GM18499 (cell line): ENCODE measurements around the gene SAFB.

ENCODE experiments used
- ATAC-seq: cut with Tn5 transposase; IDR thresholded peaks from one replicate; pipeline ENCODE4 v1.9.1; 2021; ENCODE audit warnings: moderate number of reproducible peaks; ENCODE audit not compliant: insufficient read depth, unreplicated experiment

The SAFB gene

DNA sequence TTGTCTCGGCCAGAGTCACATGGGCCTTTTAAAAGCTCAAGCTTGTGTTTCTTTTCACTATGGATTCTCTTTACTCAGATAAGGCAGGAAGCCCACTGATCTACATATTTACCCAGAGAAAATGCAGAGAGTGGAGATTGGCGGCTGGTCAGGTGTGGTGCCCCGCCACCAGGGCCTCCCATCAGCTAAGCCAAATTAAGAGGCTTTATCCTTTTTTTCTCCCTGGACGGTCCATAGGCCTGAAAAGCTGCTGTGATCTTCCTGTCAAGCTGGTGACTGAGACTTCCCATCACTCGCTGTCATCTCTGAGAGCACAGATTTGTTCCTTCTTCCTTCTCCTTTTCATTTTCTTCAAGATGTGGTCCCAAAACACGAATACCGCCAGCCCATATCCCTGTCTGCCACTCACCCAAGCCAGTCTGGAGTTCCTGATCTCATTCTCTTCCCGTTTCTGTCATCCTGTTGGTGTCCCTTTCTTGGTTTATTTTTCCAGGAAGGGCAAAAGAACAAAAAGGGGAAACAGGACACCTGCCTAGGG lies 1.9 kb downstream of the SAFB start:
- no peak for ATAC-seq

DNA sequence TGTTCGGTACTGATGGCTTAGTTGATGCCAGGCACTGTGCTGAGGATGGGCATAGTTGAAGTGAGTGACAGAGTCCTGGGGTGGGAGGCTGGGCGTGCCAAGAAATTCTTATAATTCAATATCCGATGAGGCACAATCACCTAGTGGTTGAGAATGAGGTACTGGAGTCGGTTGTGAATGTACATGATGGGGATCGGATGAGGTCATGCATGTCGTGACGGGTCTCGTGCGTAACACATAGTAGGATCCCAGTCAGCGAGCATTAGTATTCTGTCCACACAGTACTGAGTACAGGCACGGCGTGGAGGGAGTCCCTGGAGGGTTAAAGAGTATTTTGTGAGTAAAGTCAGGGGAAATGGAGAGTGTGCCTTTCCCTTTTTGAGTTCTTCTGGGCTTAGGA lies 2.8 kb downstream of the SAFB start:
- no peak for ATAC-seq

DNA sequence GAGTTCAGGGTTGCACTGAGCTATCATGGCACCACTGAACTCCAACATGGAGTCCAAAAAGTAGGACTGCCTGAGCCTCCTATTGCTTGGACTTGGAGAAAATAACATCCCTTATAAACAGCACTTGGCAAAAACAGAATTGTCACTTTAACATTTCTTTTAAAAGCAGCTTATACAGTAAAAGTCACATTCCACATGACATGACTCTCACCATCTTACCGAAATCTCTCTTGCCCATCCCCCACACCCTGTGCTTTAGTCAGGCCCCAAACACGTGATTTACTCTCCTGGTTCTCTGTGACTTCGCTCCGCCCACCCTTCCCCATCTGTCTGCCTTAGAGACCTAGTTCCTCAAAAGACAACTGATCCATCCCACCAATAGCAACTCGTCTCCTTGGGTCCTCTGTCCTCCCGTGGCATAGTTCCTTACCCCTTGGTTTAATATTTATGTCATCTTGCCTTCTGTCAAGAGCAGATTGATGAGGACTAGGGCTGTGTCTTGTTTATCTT lies 4.6 kb downstream of the SAFB start:
- ATAC-seq, result no peak

DNA sequence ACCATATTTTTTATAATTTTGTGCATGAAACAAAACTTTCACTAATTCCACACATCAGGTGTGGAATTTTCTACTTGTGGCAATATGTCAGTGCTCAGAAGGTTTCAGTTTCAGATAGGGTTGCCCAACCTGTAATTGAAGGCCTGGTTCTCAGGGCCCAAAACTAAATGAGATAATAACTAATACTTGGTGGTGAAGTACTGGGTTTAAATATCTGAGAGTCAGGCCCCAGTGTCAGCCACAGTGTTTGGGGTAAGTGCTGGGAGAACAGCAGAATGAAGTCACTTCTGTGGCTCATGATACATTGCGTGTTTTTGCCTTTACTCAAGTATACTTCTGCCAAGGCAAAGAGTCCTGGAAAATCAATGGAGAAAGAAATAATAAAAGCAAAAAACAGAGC lies 5.6 kb downstream of the SAFB start:
- ATAC-seq, result no peak

DNA sequence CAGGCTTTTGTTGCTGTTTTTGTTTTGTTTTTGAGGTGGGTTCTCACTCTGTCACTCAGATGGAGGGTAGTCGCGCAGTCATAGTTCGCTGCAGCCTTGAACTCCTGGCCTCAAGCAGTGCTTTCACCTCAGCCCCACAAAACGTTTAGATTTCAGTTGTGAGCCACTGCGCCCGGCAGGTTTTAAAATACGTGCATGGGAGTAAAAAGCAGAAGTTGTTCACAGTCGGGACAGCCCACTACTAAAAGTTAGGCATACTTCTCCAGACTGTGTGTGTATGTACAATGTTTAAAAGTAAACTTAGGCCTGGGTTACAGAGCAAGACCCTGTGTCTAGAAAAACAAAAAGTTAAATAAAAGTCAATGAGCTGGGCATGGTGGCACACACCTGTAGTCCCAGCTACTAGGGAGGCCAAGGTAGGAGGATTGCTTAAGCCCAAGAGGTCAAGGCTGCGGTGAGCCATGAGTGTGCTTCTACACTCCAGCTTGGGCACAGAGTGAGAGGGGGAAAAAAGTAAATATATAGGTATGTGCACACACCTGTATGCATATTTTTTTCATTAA lies 6.1 kb downstream of the SAFB start:
- ATAC-seq, result no peak

DNA sequence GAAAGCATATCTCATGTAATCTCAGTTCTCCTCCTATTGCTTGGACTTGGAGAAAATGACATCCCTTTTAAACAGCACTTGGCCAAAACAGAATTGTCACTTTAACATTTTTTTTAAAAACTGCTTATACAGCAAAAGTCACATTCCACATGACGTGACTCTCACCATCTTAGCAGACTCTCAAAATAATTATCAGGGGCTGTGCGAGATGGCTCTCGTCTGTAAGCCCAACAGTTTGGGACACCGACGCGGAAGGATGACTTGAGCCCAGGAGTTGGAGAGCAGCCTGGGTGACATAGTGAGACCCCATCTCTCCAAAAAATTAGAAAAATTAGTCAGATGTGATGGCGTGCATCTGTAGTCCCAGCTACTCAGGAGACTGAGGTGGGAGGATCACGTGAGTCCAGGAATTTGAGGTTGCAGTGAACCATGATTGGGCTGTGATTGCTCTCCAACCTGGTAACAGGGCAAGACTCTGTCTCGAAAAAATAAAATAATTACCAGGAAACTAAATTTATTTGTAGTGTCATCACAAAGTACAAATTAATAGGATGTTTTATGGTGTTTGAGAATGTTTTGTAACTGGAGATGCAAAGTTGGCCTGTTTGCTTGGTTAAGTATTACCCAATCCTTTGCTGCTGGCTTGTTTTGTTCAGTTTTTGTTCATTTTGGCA lies 8.8 kb downstream of the SAFB start:
- ATAC-seq, result no peak

DNA sequence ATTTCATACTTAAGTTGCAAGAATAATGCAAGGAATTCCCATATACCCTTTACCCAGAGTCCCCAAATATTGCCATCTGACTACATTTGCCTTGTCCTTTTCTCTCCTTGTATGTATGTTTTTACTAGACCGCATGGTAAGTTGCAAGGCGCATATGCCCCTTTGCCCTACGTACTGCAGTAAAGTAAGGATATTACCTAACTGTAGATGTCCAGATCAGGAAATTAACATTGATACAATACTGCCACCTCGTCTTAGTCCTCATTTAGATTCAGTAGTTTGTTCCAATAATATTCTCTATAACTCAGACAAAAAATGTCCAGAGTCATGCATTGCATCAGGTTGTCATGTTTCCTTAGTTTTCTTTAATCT lies 9.3 kb downstream of the SAFB start:
- ATAC-seq, result no peak

DNA sequence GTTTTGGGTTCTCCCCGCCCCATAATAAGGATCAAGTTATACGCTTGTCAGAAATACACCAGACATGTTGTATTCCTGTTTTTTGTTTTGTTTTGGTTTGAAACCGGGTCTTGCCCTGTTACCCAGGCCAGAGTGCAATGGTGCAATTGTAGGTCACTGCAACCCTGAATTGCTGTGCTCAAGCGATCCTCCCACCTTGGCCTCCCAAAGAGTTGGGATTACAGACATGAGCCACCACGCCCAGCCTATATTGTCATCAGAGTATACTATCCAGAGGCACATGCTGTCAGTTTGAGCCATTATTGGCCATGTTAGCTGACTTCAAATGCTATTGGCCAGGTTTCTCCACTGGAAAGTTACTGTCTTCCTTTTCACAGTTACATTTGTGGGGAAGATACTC lies 9.8 kb downstream of the SAFB start:
- ATAC-seq, result no peak

DNA sequence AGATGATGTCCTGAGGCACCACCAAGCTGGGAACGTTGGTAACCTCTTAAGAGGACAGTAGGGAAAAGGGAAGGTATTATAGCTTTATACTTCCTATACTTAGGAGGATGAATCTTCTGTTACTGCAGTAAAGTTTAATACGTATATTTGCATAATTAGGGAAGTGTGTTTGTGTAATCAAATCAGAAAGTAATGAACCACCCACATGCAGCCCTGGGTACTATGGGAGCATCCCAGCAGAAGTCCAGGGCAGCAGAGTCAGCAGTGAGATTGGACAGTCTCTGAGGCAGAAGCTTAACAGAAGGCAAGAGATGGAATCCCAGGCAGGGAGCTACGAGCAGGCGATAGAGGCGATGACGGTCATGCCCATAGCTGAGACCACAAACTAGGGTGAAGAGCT lies 12.5 kb downstream of the SAFB start:
- ATAC-seq, result no peak

DNA sequence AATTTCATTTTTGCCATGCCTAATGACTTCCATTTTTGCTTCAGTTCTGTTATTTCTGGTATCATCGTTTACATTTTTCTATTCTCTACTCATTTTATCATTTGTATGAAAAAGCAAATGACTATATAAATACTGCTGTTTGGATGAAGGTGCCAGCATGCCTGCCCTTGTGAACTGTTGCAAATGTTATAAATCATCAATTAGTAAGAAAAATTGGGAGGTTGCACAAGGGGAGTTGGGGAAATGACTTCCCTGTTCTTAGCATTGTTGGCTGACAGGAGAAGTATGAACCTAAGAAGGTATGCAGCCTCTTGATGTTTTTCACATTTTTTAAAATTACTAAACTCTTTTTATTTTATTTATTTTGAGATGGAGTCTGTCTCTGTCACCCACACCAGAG lies 15.1 kb downstream of the SAFB start:
- ATAC-seq, result no peak

DNA sequence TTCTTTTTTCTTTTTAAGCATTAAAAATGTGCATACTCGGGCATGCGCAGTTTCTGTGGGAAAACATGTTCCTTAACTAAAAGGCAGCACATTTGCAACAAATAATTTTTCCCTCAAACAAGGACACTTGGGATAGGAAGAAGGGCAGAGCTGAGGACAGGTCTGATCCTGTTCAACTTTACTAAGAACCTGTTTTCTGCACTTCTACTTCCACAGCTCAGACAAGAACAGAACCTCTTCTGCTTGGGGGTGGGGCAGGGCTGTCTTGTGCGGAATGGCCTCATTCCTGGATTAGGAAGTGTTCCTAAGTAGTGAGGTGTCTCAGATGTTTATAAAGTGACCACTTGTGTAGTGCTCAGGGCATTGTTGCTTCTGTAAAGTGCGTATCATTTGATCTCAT lies 18.3 kb downstream of the SAFB start:
- no peak for ATAC-seq

DNA sequence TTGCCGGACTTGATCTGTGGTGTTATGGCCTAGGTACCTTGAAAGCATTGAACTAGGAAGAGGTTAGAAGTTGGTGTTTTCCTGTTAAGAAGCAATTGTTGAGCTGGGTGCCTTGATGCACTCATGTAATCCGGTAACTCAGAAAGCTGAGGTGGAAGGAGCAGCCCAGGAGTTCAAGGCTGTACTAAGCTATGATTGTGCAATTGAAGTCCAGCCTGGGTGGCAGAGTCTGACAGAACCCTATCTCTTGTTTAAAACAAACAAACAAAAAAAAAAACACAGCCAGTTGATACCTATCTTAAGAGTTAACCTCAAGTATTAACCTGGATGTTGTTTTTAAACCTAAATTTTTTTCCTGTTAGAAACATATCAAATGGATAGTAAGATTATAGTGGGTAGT lies 19.3 kb downstream of the SAFB start:
- ATAC-seq, result no peak

DNA sequence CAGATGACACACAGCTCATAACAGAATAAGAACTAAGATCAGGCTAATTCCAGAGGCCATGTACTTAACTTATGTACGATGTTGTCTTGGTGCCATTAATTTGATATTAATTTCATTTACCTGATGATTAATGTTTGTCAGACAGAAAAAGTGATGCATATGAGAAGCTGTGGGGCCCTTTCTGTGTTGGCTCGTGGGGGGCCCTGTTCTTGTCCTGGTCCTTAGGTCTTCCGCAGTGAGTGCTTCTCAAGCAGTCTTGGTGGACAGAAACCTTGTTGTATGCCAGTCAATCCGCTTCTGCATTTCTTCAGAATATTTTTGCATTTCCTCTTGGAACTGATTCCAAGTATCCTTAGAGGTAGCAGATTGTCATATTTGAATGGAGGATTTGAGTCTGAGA lies 20.2 kb downstream of the SAFB start:
- no peak for ATAC-seq

DNA sequence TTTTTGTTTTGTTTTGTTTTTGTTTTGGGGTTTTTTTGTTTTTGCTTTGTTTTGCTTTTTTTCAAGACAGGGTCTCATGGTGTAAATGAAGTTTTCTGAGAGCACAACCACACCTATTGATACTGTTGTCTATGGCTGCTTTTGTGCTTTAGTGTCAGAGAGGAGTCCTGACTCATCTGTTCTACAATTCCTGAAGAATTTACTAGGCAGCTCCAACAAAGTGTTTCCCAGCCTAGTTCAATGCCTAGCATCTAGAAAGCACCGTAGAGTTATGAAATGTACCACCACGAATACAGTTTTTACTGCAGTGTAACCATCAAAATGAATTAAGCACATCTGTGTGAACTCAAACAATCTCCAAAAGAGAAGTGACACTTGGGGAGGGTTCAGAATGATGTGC lies 21.2 kb downstream of the SAFB start:
- ATAC-seq, result no peak

DNA sequence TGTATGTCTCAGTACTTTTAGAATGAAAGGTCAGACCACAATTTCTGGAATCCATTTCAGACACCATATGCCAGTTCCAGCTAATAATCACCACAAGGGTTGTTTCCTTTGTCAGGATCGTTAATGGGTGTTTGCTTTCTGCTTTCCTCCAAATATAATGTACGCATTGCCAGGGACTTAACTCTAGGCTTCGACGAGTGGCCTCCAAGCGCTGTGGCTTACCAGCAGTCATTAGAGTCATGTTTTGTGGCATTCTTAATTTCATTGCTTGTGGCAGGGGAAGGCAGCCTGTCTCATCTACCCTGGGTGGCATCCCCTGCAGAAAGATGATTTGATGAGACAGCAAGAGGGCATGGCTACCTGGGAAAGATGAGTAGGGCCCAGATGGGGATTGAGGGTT lies 22.5 kb downstream of the SAFB start:
- ATAC-seq, result no peak

DNA sequence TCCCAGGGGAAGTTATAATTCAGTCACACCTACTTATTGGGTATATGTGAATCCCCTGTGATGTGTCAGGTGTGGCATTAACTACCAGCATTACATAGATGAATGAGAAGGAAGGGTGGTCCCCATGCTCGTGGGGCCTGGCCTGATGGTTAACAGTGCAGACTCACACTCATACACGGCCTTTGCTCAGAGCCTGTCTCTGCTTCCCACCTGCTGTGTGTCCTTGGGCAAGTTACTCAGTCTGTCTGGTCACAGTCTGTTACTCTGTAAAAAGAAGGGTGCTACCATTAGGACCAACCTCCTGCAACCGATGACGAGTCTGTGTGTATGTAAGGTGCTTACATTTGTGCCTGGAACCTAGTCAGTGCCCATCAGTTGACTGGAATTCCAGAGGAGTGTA lies 23.8 kb downstream of the SAFB start:
- ATAC-seq, result no peak

DNA sequence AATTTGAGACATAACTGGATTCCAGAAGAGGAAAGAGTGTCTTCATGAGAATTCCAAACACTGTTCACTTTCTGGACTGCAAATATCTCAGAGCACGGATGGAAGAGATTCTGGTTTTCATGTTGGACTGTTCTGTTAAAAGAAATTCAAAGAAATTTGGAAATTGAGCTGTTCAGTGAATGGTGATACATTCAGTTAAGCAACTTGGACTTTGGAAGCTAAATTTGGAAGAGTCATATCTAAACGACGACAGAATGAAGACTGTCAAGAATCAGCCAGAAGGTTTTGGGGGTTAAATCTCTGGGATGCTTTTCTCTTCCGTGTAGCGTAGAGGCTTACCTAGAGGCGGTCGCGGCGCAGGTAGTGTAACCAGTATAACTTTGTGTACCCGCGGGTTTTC lies 25.6 kb downstream of the SAFB start:
- no peak for ATAC-seq

DNA sequence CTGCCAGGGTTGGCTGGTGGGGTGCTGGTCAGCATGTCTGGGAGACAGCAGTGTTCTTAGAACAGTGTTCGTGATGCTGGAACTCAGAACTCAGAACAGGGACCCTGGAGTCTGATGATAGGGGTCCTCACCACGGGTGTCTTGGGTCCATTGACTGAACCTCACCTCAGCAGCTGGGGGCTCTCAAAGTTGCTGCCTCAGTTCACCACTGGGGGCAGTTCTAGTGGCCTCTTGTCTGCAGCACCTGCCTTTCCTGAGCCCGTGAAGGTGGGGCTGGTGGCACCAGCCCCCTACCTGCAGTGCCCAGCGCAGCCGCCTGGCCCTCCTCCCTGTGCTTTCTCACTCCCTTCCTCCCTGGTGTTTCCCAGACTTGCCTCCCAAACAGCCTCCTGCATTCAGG lies 28.5 kb downstream of the SAFB start:
- no peak for ATAC-seq

DNA sequence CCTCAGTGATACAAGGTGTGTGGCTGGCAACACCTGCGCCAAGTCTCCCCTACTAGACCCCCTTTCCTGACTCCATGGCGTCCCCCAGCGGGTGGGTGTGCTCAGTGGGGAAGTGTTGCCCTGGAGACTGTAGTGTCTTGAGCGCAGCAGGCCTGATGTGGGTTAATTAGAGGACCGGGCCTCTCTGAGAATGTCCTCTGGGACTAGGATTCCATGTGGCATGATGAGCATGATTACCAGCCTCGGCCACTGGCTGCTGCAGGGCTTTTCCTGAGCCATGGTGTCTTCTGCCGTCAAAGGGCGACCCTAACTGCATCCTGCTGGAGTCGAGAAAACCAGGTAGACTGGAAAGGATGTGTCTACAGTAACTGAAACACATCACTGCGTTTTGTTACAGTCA lies 29.4 kb downstream of the SAFB start:
- no peak for ATAC-seq

DNA sequence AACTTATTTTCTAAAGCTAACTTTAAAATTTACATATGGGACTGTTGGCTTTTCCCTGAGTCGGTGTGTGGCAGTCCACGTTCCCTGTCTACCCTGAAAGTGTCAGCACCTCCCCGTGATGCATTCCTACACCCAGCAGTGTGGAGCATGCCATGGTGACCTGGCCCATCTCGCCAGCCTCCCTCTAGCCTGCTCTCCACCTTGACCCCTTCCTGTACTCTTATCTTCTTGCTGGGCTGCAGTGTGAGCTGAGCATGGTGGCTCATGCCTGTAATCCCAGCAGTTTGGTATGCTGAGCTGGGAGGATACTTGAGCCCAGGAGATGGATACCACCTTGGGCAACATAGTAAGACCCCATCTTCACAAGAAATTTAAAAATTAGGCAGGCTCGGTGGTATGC lies 32.0 kb downstream of the SAFB start:
- no peak for ATAC-seq

DNA sequence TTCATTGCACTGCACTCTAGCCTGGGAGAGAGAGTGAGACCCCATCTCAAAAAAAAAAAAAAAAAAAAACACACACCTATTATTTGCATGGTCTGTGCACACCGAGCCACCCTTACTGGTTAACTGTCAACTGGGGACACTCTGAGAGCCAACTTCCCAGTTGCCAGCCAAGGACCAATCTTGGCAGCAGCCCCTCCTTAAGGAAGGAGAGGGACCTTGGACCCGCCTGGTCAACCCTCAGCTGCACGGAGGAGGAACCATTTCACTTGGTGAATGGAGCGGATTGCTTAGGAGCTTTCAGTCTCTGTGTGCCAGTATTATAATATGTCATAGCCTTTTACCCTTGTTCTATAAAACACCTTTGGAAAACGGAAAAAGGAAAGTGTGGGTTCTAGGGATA lies 32.5 kb downstream of the SAFB start:
- no peak for ATAC-seq

DNA sequence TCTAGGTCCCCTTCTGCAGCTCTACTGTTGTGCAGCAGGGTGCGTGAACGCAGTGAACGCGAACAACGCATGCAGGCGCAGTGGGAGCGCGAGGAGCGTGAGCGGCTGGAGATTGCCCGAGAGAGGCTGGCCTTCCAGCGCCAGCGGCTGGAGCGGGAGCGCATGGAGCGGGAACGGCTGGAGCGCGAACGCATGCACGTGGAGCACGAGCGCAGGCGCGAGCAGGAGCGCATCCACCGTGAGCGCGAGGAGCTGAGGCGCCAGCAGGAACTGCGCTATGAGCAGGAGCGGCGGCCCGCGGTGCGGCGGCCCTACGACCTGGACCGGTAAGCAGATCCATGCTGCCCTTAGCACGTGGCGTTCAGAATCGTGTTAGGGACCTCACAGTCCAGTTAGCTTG lies 38.6 kb downstream of the SAFB start:
- ATAC-seq, result no peak
